HepG2 (cell line): ENCODE measurements around the gene SLC35D2. TPM values are rescaled to one million over a fixed set of nuclear protein-coding genes. Genes with fewer than 3 reads are reported as not detected.
A peak's percentile ranks its signal among the peaks of the same experiment; 100 is the strongest.

ENCODE experiments used
- AGO2 ChIP-seq: fragments of 200-400 bp; formaldehyde crosslinking; optimal IDR thresholded peaks from 2 replicates; pipeline ENCODE3; 2017; ENCODE audit warnings: mild to moderate bottlenecking, low read depth, low read length, moderate library complexity
- AHR ChIP-seq: IDR thresholded peaks from 2 replicates; pipeline ENCODE4 v1.6.1; 2018; ENCODE audit warnings: missing genetic modification reagents, missing compliant biosample characterization
- CEBPB ChIP-seq: IDR thresholded peaks from 2 replicates; pipeline ENCODE4 v1.6.1; 2011; ENCODE audit warnings: low read depth, low read length, improper control_type of control experiment, borderline replicate concordance
- HDAC2 ChIP-seq: sonication (generic); formaldehyde crosslinking; IDR thresholded peaks from 2 replicates; pipeline ENCODE4 v1.4.0; 2020; ENCODE audit warnings: missing genetic modification reagents
- HOXA3 ChIP-seq: sonication (generic); formaldehyde crosslinking; IDR thresholded peaks from 2 replicates; pipeline ENCODE4 v1.5.0; 2020; ENCODE audit warnings: missing genetic modification reagents
- IRF2 ChIP-seq: IDR thresholded peaks from 2 replicates; pipeline ENCODE4 v1.6.1; 2018; ENCODE audit warnings: missing genetic modification reagents, missing compliant biosample characterization
- MBNL3 ChIP-seq: fragments of 250-450 bp; sonication (Bioruptor Pico); conservative IDR thresholded peaks from 2 replicates; pipeline ENCODE4 v1.8.0; 2022; ENCODE audit warnings: mild to moderate bottlenecking, inconsistent platforms
- MYNN ChIP-seq: sonication (generic); formaldehyde crosslinking; IDR thresholded peaks from 2 replicates; pipeline ENCODE4 v1.4.0; 2020; ENCODE audit warnings: mild to moderate bottlenecking, low read depth, missing genetic modification reagents
- NR2F2 ChIP-seq: IDR thresholded peaks from 2 replicates; pipeline ENCODE4 v1.6.1; 2012; ENCODE audit warnings: low read depth, inconsistent platforms, borderline replicate concordance
- PCBP2 ChIP-seq: fragments of 200-400 bp; formaldehyde crosslinking; optimal IDR thresholded peaks from 2 replicates; pipeline ENCODE3; 2018; ENCODE audit warnings: low read length, low read depth; ENCODE audit not compliant: poor library complexity, severe bottlenecking
- POLR2AphosphoS5 ChIP-seq: IDR thresholded peaks from 2 replicates; pipeline ENCODE4 v1.6.1; 2012; ENCODE audit warnings: low read depth, low read length
- PTBP1 ChIP-seq: fragments of 200-400 bp; formaldehyde crosslinking; IDR thresholded peaks from 2 replicates; pipeline ENCODE4 v1.6.1; 2018; ENCODE audit warnings: low read length, low read depth; ENCODE audit not compliant: poor library complexity, severe bottlenecking
- TCF7L2 ChIP-seq: IDR thresholded peaks from 2 replicates; pipeline ENCODE4 v1.6.1; 2011; ENCODE audit warnings: mild to moderate bottlenecking, low read depth, low read length, moderate library complexity
- WIZ ChIP-seq: sonication (generic); formaldehyde crosslinking; IDR thresholded peaks from 2 replicates; pipeline ENCODE4 v1.5.1; 2020; ENCODE audit warnings: mild to moderate bottlenecking, missing genetic modification reagents
- ZNF136 ChIP-seq: sonication (generic); formaldehyde crosslinking; IDR thresholded peaks from 2 replicates; pipeline ENCODE4 v1.8.1; 2022; ENCODE audit warnings: low read depth, mild to moderate bottlenecking, moderate library complexity, missing genetic modification reagents
- ZNF138 ChIP-seq: sonication (generic); formaldehyde crosslinking; IDR thresholded peaks from 2 replicates; pipeline ENCODE4 v1.5.0; 2020; ENCODE audit warnings: mild to moderate bottlenecking, low read depth, missing genetic modification reagents
- ZNF253 ChIP-seq: sonication (generic); formaldehyde crosslinking; IDR thresholded peaks from 2 replicates; pipeline ENCODE4 v1.8.0; 2022; ENCODE audit warnings: mild to moderate bottlenecking, missing genetic modification reagents, borderline replicate concordance
- ZNF264 ChIP-seq: sonication (generic); formaldehyde crosslinking; IDR thresholded peaks from 2 replicates; pipeline ENCODE4 v1.4.0; 2020; ENCODE audit warnings: missing genetic modification reagents
- ZNF670 ChIP-seq: sonication (generic); formaldehyde crosslinking; IDR thresholded peaks from 2 replicates; pipeline ENCODE4 v1.8.0; 2022; ENCODE audit warnings: mild to moderate bottlenecking, missing genetic modification reagents, borderline replicate concordance
- ZNF709 ChIP-seq: sonication (generic); formaldehyde crosslinking; IDR thresholded peaks from 2 replicates; pipeline ENCODE4 v1.5.0; 2020; ENCODE audit warnings: mild to moderate bottlenecking, missing genetic modification reagents
- ZNF737 ChIP-seq: sonication (generic); formaldehyde crosslinking; IDR thresholded peaks from 2 replicates; pipeline ENCODE4 v1.5.0; 2020; ENCODE audit warnings: missing genetic modification reagents, mild to moderate bottlenecking, borderline replicate concordance
- ZNF768 ChIP-seq: sonication (generic); formaldehyde crosslinking; IDR thresholded peaks from 2 replicates; pipeline ENCODE4 v1.4.0; 2020; ENCODE audit warnings: missing genetic modification reagents
- polyA plus RNA-seq, 8 experiments: library from polyadenylated mRNA; depleted of rRNA in 3 of 8; stranded (reverse) in 7 of 8; unstranded in 1 of 8; fragments of >200 nt; fragmentation: Illumina TruSeq in 4 of 8; extraction: Trizol in 4 of 8; gene quantifications; 2 replicates each; pipeline versions ENCODE4 v1.2.1 to v1.2.3, GENCODE V29; 2011 to 2016; ENCODE audit warnings: low read depth in 4 of 8, missing spikeins in 1 of 8, mixed read lengths in 1 of 8; ENCODE audit not compliant: insufficient read depth in 1 of 8
- total RNA-seq, 5 experiments: library from RNA; depleted of rRNA; stranded (reverse); fragments of >200 nt; fragmentation: Illumina TruSeq; extraction: Trizol; gene quantifications; 2 replicates each; pipeline ENCODE4 v1.2.3, GENCODE V29; 2016; ENCODE audit warnings: low read depth in 1 of 5
- TF ChIP-seq, protein P1 (sequence below): sonication (generic); formaldehyde crosslinking; IDR thresholded peaks from 2 replicates; pipeline ENCODE4 v1.4.0; 2020; ENCODE audit warnings: missing genetic modification reagents, borderline replicate concordance
- TF ChIP-seq, protein P2 (sequence below): sonication (generic); formaldehyde crosslinking; IDR thresholded peaks from 2 replicates; pipeline ENCODE4 v1.4.0; 2020; ENCODE audit warnings: mild to moderate bottlenecking, missing genetic modification reagents
- TF ChIP-seq, protein P3 (sequence below): sonication (generic); formaldehyde crosslinking; IDR thresholded peaks from 2 replicates; pipeline ENCODE4 v1.8.1; 2023; ENCODE audit warnings: mild to moderate bottlenecking, missing genetic modification reagents, borderline replicate concordance

The SLC35D2 gene
- total and polyA plus RNA-seq, 2 of the 13 experiments (the other 11 are each of a cell fraction or from before 2014, with no cell fraction given): 96.2 to 103 TPM

DNA sequence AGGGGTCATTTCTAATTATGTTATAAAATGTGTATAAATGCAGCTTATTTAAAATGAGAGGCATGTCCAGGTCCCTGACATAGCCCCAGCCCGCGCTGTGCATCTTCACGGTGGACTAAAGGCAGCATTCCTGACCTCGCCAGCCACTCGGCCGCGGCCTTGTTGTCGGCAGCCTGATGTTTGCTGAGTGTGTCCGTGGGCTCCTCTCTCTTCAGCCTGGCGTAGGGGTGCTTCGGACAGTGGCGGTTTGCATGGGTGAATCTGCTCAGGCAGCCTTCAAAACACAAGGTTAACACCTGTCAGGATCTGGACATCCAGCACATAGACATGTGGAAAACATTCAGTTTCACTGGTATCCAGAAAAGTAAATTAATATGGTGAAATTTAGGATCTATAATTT is 8.8 kb upstream of the SLC35D2 start (continued):
- TF ChIP-seq PTBP1 (no peak), ZNF737 (CRISPR knock-in tag) (no peak), PCBP2 (no peak), ZNF136 (no peak), NR2F2 (no peak), HDAC2 (CRISPR knock-in tag) (0 out of 2 replicates have a peak, but pooled peaks have one; percentile 22), AGO2 (peak; percentile 34), CEBPB (no peak), TCF7L2 (no peak), HOXA3 (CRISPR knock-in tag) (peak; percentile 59), IRF2 (CRISPR knock-in tag) (0 out of 2 replicates have a peak, but pooled peaks have one; percentile 16), ZNF264 (CRISPR knock-in tag) (no peak), ZNF138 (no peak), MBNL3 (CRISPR knock-in tag) (no peak), ZNF709 (CRISPR knock-in tag) (no peak), ZNF670 (CRISPR knock-in tag) (no peak), ZNF768 (CRISPR knock-in tag) (peak; percentile 78; the same call in 1 of the 2 replicates), POLR2AphosphoS5 (no peak), ZNF253 (no peak), AHR (CRISPR knock-in tag) (no peak), MYNN (CRISPR knock-in tag) (no peak), WIZ (CRISPR knock-in tag) (no peak)
- TF ChIP-seq, protein P1, sequence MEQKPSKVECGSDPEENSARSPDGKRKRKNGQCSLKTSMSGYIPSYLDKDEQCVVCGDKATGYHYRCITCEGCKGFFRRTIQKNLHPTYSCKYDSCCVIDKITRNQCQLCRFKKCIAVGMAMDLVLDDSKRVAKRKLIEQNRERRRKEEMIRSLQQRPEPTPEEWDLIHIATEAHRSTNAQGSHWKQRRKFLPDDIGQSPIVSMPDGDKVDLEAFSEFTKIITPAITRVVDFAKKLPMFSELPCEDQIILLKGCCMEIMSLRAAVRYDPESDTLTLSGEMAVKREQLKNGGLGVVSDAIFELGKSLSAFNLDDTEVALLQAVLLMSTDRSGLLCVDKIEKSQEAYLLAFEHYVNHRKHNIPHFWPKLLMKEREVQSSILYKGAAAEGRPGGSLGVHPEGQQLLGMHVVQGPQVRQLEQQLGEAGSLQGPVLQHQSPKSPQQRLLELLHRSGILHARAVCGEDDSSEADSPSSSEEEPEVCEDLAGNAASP (CRISPR knock-in tag): no peak
- TF ChIP-seq, protein P2, sequence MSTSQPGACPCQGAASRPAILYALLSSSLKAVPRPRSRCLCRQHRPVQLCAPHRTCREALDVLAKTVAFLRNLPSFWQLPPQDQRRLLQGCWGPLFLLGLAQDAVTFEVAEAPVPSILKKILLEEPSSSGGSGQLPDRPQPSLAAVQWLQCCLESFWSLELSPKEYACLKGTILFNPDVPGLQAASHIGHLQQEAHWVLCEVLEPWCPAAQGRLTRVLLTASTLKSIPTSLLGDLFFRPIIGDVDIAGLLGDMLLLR (CRISPR knock-in tag): no peak
- TF ChIP-seq, protein P3, sequence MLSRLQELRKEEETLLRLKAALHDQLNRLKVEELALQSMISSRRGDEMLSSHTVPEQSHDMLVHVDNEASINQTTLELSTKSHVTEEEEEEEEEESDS (CRISPR knock-in tag): no peak
